ENCODE measurements around the gene NKAIN4.

Gene NKAIN4

GRCh38 chr20:63259734-63260460, 5.6 kb upstream of the NKAIN4 start:
- DNase-seq (ENCODE audit: low read depth): no peak
- H3K4me3 ChIP-seq (ENCODE audit: control insufficient read depth, low read depth, low read length): no peak overlapping the region
- TF ChIP-seq CTCF (conservative IDR thresholded peaks at IDR 0.05; ENCODE audit: control insufficient read depth, insufficient read depth, low read depth, low read length): no peak

- TF ChIP-seq CTCF (conservative IDR thresholded peaks at IDR 0.05; ENCODE audit: control insufficient read depth, insufficient read depth, low read depth, low read length): no peak
- DNase-seq (ENCODE audit: low read depth): no peak
- H3K4me3 ChIP-seq (ENCODE audit: control insufficient read depth, low read depth, low read length): no peak overlapping the region
Observed at GRCh38 chr20:63258781-63259180, 4.5 kb upstream of the NKAIN4 start.

GRCh38 chr20:63257629-63258028, 3.4 kb upstream of the NKAIN4 start:
- DNase-seq (ENCODE audit: low read depth): no peak
- TF ChIP-seq CTCF (conservative IDR thresholded peaks at IDR 0.05; ENCODE audit: control insufficient read depth, insufficient read depth, low read depth, low read length): no peak

GRCh38 chr20:63256954-63257353, 2.7 kb upstream of the NKAIN4 start:
- no peak for DNase-seq (ENCODE audit: low read depth)
- TF ChIP-seq CTCF (conservative IDR thresholded peaks at IDR 0.05; ENCODE audit: control insufficient read depth, insufficient read depth, low read depth, low read length): no peak
- no peak overlapping the region for H3K4me3 ChIP-seq (ENCODE audit: control insufficient read depth, low read depth, low read length)

More at GRCh38 chr20:63257629-63258028, 3.4 kb upstream of the NKAIN4 start:
- H3K4me3 ChIP-seq (ENCODE audit: control insufficient read depth, low read depth, low read length): no peak overlapping the region

GRCh38 chr20:63255931-63256704, 1.9 kb upstream of the NKAIN4 start:
- no peak overlapping the region for H3K4me3 ChIP-seq (ENCODE audit: control insufficient read depth, low read depth, low read length)
- TF ChIP-seq CTCF (conservative IDR thresholded peaks at IDR 0.05; ENCODE audit: control insufficient read depth, insufficient read depth, low read depth, low read length): no peak
- no peak for DNase-seq (ENCODE audit: low read depth)

GRCh38 chr20:63254606-63255384, 532 bp upstream of the NKAIN4 start:
- H3K4me3 ChIP-seq (ENCODE audit: control insufficient read depth, low read depth, low read length): no peak overlapping the region
- TF ChIP-seq CTCF (conservative IDR thresholded peaks at IDR 0.05; ENCODE audit: control insufficient read depth, insufficient read depth, low read depth, low read length): no peak
- no peak for DNase-seq (ENCODE audit: low read depth)

Measured in fibroblast of mammary gland (primary cell).